Neutrophil (primary cell): ENCODE measurements around the gene NIP7.

Experiments used
- H3K27ac ChIP-seq: fragments of 200-600 bp; sonication (generic); 2 replicates; pipeline ENCODE4 v1.5.1; 2016; ENCODE audit warnings: mild to moderate bottlenecking, moderate library complexity
- H3K27me3 ChIP-seq: fragments of 200-600 bp; sonication (generic); 2 replicates; pipeline ENCODE4 v1.6.0; 2016; ENCODE audit warnings: mild to moderate bottlenecking
- H3K36me3 ChIP-seq: fragments of 200-600 bp; sonication (generic); 2 replicates; pipeline ENCODE4 v1.5.1; 2017
- H3K4me1 ChIP-seq, 2 experiments: fragments of 200-600 bp in 1 of 2; sonication (generic) in 1 of 2; 1 replicate in 1 of 2; 2 replicates in 1 of 2; pipeline versions ENCODE4 v1.5.1 to v1.6.1; 2013 to 2016; ENCODE audit warnings: low read depth in 1 of 2, low read length in 1 of 2, mild to moderate bottlenecking in 1 of 2, moderate library complexity in 1 of 2; ENCODE audit not compliant: control insufficient read depth in 1 of 2, insufficient read depth in 1 of 2
- H3K4me3 ChIP-seq, 2 experiments: fragments of 200-600 bp in 1 of 2; sonication (generic) in 1 of 2; 1 replicate in 1 of 2; 2 replicates in 1 of 2; pipeline ENCODE4 v1.5.1; 2013 to 2016; ENCODE audit warnings: low read depth in 1 of 2, low read length in 1 of 2, mild to moderate bottlenecking in 1 of 2, moderate library complexity in 1 of 2
- H3K9me3 ChIP-seq: fragments of 200-600 bp; sonication (generic); 2 replicates; pipeline ENCODE4 v1.5.1; 2016
- CTCF ChIP-seq: fragments of 200-600 bp; sonication (generic); IDR thresholded peaks from 2 replicates; pipeline ENCODE4 v1.5.1; 2016; ENCODE audit warnings: antibody characterized with exemption

Gene NIP7

DNA sequence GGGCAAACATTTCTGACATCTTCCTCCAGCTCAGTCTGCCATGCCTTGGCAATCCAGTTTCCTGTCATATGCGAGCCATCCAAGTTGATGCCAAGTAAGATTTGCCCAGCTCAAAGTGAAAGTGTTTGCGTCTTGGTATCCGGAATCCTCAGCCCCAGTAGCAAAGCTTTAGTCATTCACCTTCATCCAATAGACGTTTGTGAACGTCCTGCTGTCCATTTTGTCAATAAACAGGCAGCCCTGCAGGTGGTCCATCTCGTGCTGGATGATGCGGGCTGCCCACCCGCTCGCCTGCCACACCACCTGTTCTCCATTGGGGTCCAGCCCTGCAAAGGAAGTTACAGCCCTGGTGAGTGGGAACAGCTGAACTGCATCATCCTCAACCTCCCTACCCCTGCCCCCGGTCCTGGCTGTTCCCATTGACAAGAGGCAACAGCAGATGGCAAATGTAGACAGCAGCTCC, 10.7 kb upstream of the NIP7 start:
- TF ChIP-seq CTCF: no peak
- Histone ChIP-seq H3K4me3 (no peak overlapping the region), H3K27ac (no peak overlapping the region), H3K36me3 (peaks cover 53% of the 10 kb centered on the region), H3K4me1 (peaks cover 19 to 22% of the 10 kb centered on the region in 2 experiments), H3K9me3 (no peaks in the 10 kb centered on the region), H3K27me3 (no peaks in the 10 kb centered on the region)

DNA sequence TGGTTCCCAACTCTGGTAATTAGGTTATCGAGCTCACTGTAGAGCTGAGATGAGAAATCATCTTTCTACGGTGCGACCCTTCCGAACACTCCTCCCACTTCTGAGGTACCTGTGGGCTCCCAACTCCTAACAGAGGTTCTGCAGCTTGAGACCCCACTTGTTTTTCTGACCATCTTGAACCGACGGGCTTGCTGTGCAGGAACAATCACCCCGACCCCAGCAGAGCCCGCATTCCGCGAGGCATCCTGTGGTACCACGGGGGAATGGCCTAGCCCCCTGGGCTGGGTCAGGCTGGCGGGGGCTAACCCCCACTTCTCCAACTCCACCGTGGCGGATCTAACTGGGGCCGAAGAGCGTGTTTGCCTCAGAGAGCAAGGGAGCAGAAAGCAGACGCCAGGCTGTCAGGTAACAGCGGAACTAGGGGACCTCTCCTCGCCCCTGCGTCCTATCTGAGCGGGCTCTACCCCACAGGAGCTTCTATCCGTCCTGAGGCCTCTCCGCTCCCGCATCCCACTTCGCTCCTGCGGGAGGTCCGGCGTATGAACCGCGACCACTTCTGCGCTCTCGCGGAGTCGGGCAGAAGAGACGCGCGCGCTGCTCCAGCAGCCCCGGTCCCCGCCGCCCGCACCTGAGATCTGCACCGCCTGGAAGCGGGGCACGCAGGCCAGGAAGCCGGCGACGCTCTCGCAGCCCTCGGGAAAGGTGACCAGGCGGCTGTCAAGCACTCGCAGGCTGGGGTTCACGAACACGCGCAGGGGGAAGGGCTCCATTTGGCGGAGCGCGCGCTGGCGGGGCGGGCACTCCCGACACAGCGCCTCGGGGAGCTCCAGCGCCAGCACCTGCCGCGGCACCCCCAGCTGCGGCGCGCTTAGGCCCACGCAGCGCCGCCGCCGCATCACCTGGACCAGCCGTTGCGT, 9.9 kb upstream of the NIP7 start:
- Histone ChIP-seq H3K27me3 (no peaks in the 10 kb centered on the region), H3K9me3 (no peaks in the 10 kb centered on the region), H3K4me3 (peak overlapping the region; percentile 83 to 96), H3K4me1 (peaks cover 19 to 22% of the 10 kb centered on the region in 2 experiments), H3K27ac (peak overlapping the region; percentile 88), H3K36me3 (peaks cover 53% of the 10 kb centered on the region)
- TF ChIP-seq CTCF: no peak

DNA sequence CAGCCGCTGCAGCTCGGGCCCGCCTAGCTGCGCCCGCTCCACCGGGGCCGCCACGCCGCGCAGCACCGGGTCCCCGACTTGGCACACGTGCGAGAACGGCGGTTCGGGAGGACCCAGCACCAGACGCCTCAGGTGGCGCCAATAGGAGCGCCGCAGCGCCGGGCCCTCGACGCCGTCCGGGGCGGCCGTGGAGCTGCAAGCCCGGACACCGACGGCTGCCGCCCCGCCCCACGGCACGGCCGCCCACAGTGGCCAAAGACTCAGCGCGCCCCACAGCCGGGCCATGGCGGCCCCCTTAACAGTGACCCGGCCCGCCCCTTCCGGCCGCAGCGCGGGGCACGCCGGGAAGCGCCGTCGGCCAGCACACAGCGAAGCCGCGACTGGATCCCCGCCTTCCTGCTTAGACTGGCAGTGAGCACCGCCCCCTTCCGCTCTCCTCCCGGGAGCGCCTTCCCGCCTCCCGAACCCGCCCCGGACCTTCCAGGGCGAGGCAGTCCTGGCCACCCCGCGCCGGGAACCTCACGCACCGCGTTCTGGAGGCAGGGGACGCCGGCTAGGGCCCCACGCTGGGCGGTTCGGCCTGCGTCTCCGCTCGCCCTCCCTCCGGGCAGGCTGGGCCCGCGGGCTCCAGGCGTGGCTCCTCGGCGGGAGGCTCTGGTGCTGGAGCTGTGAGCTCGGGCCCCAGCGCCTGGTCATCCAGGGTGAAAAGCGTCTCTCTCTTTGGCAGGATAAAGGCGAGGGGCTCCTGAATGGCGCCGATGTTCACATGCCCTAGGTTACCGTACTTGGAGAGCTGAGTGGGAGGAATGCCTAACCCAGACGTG, 9.1 kb upstream of the NIP7 start, which contains the start of gene PDF:
TSS of gene PDF (minus strand) at position 303 of the 824 bp plus-strand sequence. CDS start at position 285, 18 bp downstream.
- Histone ChIP-seq H3K27me3 (no peaks in the 10 kb centered on the region), H3K27ac (peak within 1 kb of the TSS; percentile 88), H3K4me1 (peaks cover 19 to 22% of the 10 kb centered on the region in 2 experiments), H3K36me3 (peaks cover 53% of the 10 kb centered on the region), H3K4me3 (peak within 1 kb of the TSS; percentile 83 to 96), H3K9me3 (no peaks in the 10 kb centered on the region)
- TF ChIP-seq CTCF: peak; percentile 24

GRCh38 chr16:69334696-69335095, 4.9 kb upstream of the NIP7 start:
- Histone ChIP-seq H3K9me3 (no peaks in the 10 kb centered on the region), H3K27ac (no peak overlapping the region), H3K4me3 (no peak overlapping the region), H3K36me3 (peaks cover 45% of the 10 kb centered on the region), H3K4me1 (peaks cover 19 to 24% of the 10 kb centered on the region in 2 experiments), H3K27me3 (no peaks in the 10 kb centered on the region)
- no peak for TF ChIP-seq CTCF

- H3K27ac ChIP-seq: peak overlapping the region; percentile 91
- no peaks in the 10 kb centered on the region for H3K9me3 ChIP-seq
- H3K36me3 ChIP-seq: peaks cover 35% of the 10 kb centered on the region
- H3K27me3 ChIP-seq: no peaks in the 10 kb centered on the region
- TF ChIP-seq CTCF: no peak
- H3K4me1 ChIP-seq: peaks cover 19 to 21% of the 10 kb centered on the region in 2 experiments
- peak overlapping the region; percentile 87 to 99 for H3K4me3 ChIP-seq
These were observed 849 bp upstream of the NIP7 start for GRCh38 chr16:69338557-69339288.
